Measurements from ENCODE around the gene MAP3K5.

The MAP3K5 gene

GRCh38 chr6:136612666-136613389 is 179.4 kb downstream of the MAP3K5 start:
- no peaks in the 10 kb centered on the region for H3K27me3 ChIP-seq (ENCODE audit: control insufficient read depth, insufficient read depth, low read length)
- H3K36me3 ChIP-seq (ENCODE audit: control insufficient read depth, insufficient read depth, low read length), result no peaks in the 10 kb centered on the region
- H3K4me3 ChIP-seq (ENCODE audit: low read length), result no peak overlapping the region
- H3K9ac ChIP-seq (ENCODE audit: low read length), result no peak overlapping the region
- no peaks in the 10 kb centered on the region for H3K9me3 ChIP-seq (ENCODE audit: control insufficient read depth, low read length)
- peaks cover 29% of the 10 kb centered on the region for H3K4me1 ChIP-seq (ENCODE audit: control insufficient read depth, insufficient read depth, low read length)

GRCh38 chr6:136611746-136612145 is 180.5 kb downstream of the MAP3K5 start:
- no peaks in the 10 kb centered on the region for H3K9me3 ChIP-seq (ENCODE audit: control insufficient read depth, low read length)
- peaks cover 38% of the 10 kb centered on the region for H3K4me1 ChIP-seq (ENCODE audit: control insufficient read depth, insufficient read depth, low read length)
- H3K36me3 ChIP-seq (ENCODE audit: control insufficient read depth, insufficient read depth, low read length), result no peaks in the 10 kb centered on the region
- no peaks in the 10 kb centered on the region for H3K27me3 ChIP-seq (ENCODE audit: control insufficient read depth, insufficient read depth, low read length)
- H3K9ac ChIP-seq (ENCODE audit: low read length), result no peak overlapping the region
- no peak overlapping the region for H3K4me3 ChIP-seq (ENCODE audit: low read length)

GRCh38 chr6:136611133-136611532 is 181.1 kb downstream of the MAP3K5 start:
- no peaks in the 10 kb centered on the region for H3K27me3 ChIP-seq (ENCODE audit: control insufficient read depth, insufficient read depth, low read length)
- H3K36me3 ChIP-seq (ENCODE audit: control insufficient read depth, insufficient read depth, low read length), result no peaks in the 10 kb centered on the region
- no peak overlapping the region for H3K9ac ChIP-seq (ENCODE audit: low read length)
- H3K4me3 ChIP-seq (ENCODE audit: low read length), result no peak overlapping the region
- H3K9me3 ChIP-seq (ENCODE audit: control insufficient read depth, low read length), result no peaks in the 10 kb centered on the region
- peaks cover 38% of the 10 kb centered on the region for H3K4me1 ChIP-seq (ENCODE audit: control insufficient read depth, insufficient read depth, low read length)

GRCh38 chr6:136609873-136610706 is 182.2 kb downstream of the MAP3K5 start:
- no peaks in the 10 kb centered on the region for H3K27me3 ChIP-seq (ENCODE audit: control insufficient read depth, insufficient read depth, low read length)
- no peaks in the 10 kb centered on the region for H3K36me3 ChIP-seq (ENCODE audit: control insufficient read depth, insufficient read depth, low read length)
- H3K9ac ChIP-seq (ENCODE audit: low read length), result no peak overlapping the region
- peaks cover 38% of the 10 kb centered on the region for H3K4me1 ChIP-seq (ENCODE audit: control insufficient read depth, insufficient read depth, low read length)
- no peak overlapping the region for H3K4me3 ChIP-seq (ENCODE audit: low read length)
- no peaks in the 10 kb centered on the region for H3K9me3 ChIP-seq (ENCODE audit: control insufficient read depth, low read length)

DNA sequence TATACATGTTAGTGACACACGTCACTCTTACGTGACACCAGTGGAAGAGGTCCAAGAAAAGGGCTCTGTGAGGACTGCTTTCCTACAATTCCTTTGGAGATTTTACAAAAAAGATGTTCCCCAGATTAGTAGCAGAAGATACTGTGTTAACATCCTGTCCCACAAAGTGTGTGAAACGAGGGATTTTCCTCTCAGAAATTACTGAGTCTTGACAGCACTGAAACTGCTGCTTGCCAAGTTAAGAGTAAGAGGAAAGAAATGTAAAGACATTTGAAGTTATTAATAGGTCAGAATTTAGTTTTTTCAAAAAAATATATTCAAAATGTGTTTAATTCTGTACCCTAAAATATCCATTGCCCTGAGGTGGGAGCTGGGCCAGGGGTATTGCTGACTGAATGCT is 183.3 kb downstream of the MAP3K5 start:
- H3K9ac ChIP-seq (ENCODE audit: low read length), result no peak overlapping the region
- no peaks in the 10 kb centered on the region for H3K9me3 ChIP-seq (ENCODE audit: control insufficient read depth, low read length)
- H3K4me3 ChIP-seq (ENCODE audit: low read length), result no peak overlapping the region
- H3K36me3 ChIP-seq (ENCODE audit: control insufficient read depth, insufficient read depth, low read length), result no peaks in the 10 kb centered on the region
- H3K27me3 ChIP-seq (ENCODE audit: control insufficient read depth, insufficient read depth, low read length), result no peaks in the 10 kb centered on the region
- H3K4me1 ChIP-seq (ENCODE audit: control insufficient read depth, insufficient read depth, low read length), result peaks cover 38% of the 10 kb centered on the region

DNA sequence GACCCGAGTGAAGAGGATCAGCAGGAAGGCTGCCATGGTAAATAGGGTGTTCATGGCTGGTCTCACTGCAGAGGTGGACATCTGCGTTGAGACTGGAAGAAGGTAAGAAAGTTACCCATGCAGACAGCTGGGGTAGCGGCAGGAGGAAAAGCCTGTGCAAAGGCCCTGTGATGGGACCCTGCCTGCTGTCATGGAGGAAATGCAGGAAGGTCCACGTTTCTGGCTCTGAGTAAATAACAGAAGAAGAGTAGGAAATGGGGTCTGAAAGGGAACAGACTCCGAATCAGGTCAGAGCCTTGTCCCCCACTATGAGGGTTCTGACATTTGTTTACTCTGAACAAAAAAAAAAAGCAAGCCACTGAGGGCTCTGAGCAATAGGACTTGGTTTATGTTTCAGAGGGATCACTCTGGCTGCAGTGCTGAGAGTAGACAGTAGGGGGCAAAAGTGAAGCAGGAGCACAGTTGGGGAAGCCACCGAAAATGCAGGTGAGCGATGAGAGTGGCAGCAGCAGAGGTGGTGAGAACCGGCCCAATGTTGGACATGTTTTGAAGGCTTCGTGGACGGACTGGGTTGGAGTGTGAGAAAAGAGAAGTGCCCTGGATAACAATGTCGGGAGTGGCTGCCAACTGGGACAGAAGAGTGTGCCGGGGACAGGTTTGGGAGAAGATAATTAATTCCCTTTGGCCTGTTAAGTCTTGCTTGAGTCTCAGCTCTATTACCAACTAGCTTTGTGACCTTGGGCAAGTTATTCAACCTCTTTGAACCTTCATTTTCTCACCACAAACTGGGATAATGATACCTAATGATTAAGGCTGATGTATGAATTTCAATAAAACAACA is 184.1 kb downstream of the MAP3K5 start:
- Histone ChIP-seq H3K4me1 (ENCODE audit: control insufficient read depth, insufficient read depth, low read length) (peaks cover 38% of the 10 kb centered on the region), H3K27me3 (ENCODE audit: control insufficient read depth, insufficient read depth, low read length) (no peaks in the 10 kb centered on the region), H3K36me3 (ENCODE audit: control insufficient read depth, insufficient read depth, low read length) (no peaks in the 10 kb centered on the region), H3K9me3 (ENCODE audit: control insufficient read depth, low read length) (no peaks in the 10 kb centered on the region), H3K9ac (ENCODE audit: low read length) (no peak overlapping the region), H3K4me3 (ENCODE audit: low read length) (no peak overlapping the region)

GRCh38 chr6:136607204-136607931 is 184.9 kb downstream of the MAP3K5 start:
- Histone ChIP-seq H3K4me3 (ENCODE audit: low read length) (no peak overlapping the region), H3K9ac (ENCODE audit: low read length) (no peak overlapping the region), H3K36me3 (ENCODE audit: control insufficient read depth, insufficient read depth, low read length) (no peaks in the 10 kb centered on the region), H3K9me3 (ENCODE audit: control insufficient read depth, low read length) (no peaks in the 10 kb centered on the region), H3K4me1 (ENCODE audit: control insufficient read depth, insufficient read depth, low read length) (peaks cover 38% of the 10 kb centered on the region), H3K27me3 (ENCODE audit: control insufficient read depth, insufficient read depth, low read length) (no peaks in the 10 kb centered on the region)

DNA sequence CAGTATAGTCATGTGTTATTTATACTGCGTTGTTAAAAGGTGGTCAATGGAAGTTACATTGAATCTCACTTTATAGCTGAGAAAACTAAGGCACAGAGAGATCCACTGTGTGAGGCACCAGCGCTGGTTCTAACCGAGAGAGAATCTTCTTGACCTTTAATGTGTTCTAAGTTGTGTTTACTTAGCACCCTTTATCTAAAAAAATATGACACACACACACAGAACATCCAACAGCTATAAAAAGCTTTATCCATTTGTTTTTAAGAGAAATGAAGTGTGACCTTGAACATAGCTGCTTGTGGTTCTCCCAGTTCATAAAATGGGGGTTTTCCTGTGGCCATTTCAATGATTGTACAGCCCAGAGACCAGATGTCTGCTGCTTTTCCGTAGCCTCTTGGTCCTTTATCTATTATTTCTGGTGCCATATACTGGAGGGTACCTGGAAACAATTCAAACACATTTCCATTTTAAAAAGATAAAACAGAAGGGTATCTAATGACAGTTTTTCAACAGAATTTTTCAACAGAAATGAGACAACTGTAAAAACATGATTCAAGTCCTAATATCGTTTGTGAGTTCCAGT is 187.3 kb downstream of the MAP3K5 start:
- Histone ChIP-seq H3K36me3 (ENCODE audit: control insufficient read depth, insufficient read depth, low read length) (no peaks in the 10 kb centered on the region), H3K27me3 (ENCODE audit: control insufficient read depth, insufficient read depth, low read length) (no peaks in the 10 kb centered on the region), H3K4me1 (ENCODE audit: control insufficient read depth, insufficient read depth, low read length) (peaks cover 30% of the 10 kb centered on the region), H3K9me3 (ENCODE audit: control insufficient read depth, low read length) (no peaks in the 10 kb centered on the region), H3K4me3 (ENCODE audit: low read length) (no peak overlapping the region), H3K9ac (ENCODE audit: low read length) (no peak overlapping the region)

- Histone ChIP-seq H3K9me3 (ENCODE audit: control insufficient read depth, low read length) (no peaks in the 10 kb centered on the region), H3K9ac (ENCODE audit: low read length) (no peak overlapping the region), H3K36me3 (ENCODE audit: control insufficient read depth, insufficient read depth, low read length) (no peaks in the 10 kb centered on the region), H3K4me1 (ENCODE audit: control insufficient read depth, insufficient read depth, low read length) (peaks cover 24% of the 10 kb centered on the region), H3K4me3 (ENCODE audit: low read length) (no peak overlapping the region), H3K27me3 (ENCODE audit: control insufficient read depth, insufficient read depth, low read length) (no peaks in the 10 kb centered on the region)
Measured at GRCh38 chr6:136604328-136604825, 187.9 kb downstream of the MAP3K5 start.

GRCh38 chr6:136600818-136601217 is 191.5 kb downstream of the MAP3K5 start:
- Histone ChIP-seq H3K4me1 (ENCODE audit: control insufficient read depth, insufficient read depth, low read length) (no peaks in the 10 kb centered on the region), H3K36me3 (ENCODE audit: control insufficient read depth, insufficient read depth, low read length) (peaks cover 7% of the 10 kb centered on the region), H3K9ac (ENCODE audit: low read length) (no peak overlapping the region), H3K9me3 (ENCODE audit: control insufficient read depth, low read length) (no peaks in the 10 kb centered on the region), H3K4me3 (ENCODE audit: low read length) (no peak overlapping the region), H3K27me3 (ENCODE audit: control insufficient read depth, insufficient read depth, low read length) (no peaks in the 10 kb centered on the region)

DNA sequence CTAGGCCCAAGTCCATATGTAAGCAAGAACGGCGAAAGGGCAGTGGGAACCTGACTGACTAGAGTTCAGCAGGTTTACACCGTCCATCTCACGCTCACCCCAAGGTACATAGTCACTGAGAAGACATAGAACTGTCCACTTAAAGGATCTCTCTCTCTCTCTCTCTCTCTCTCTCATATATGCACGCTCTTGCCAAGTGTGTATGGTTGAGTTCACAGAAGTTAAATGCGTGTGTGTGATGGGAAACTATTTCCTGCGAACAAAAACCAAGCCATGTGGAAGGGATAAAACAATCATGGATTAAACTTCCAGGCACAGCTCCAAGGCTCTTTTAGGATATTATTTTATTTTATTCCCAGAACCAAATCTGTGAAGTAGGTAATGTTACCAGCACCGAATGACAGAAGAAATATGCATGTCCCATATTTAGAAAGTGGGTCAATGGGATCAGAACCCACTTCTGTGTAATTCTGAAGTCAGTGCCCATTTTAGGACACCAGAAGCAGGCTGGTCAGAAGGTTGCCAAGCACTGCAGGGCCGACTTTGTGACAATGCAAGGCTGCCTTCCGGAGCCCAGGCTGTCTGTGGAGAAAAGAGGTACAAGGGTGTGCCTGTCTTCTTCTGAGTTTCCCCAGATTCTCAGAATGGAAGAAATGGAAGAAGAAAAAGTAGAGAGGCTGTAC is 192.8 kb downstream of the MAP3K5 start:
- Histone ChIP-seq H3K36me3 (ENCODE audit: control insufficient read depth, insufficient read depth, low read length) (peaks cover 7% of the 10 kb centered on the region), H3K9me3 (ENCODE audit: control insufficient read depth, low read length) (no peaks in the 10 kb centered on the region), H3K4me3 (ENCODE audit: low read length) (no peak overlapping the region), H3K27me3 (ENCODE audit: control insufficient read depth, insufficient read depth, low read length) (no peaks in the 10 kb centered on the region), H3K4me1 (ENCODE audit: control insufficient read depth, insufficient read depth, low read length) (peaks cover 2% of the 10 kb centered on the region), H3K9ac (ENCODE audit: low read length) (no peak overlapping the region)

Data from mucosa of stomach (tissue), 1 donor.